ENCODE results near the gene TBCEL. TPM values are rescaled to one million over a fixed set of nuclear protein-coding genes. Genes with fewer than 3 reads are reported as not detected.

TBCEL gene
- total and polyA plus RNA-seq, 2 donors (not counting 3 experiments of a cell fraction or from before 2014, with no cell fraction given) = 5.6 to 19.5 TPM

- H3K27ac ChIP-seq (ENCODE audit: insufficient read depth, low read depth, low read length) = no peak overlapping the region
- H3K79me2 ChIP-seq (ENCODE audit: control insufficient read depth, insufficient read depth, low read length) = no peaks in the 10 kb centered on the region
- ChIA-PET POLR2A (no interaction called here), CTCF (interaction anchor here (0.6 to 0.7 kb wide), 2 partner anchors 81 to 87 kb away, joined by 3 read pairs; no protein-coding TSS in a partner anchor)
- no peaks in the 10 kb centered on the region for H3K9me3 ChIP-seq (replicated peaks; ENCODE audit: control insufficient read depth, insufficient read depth, low read length)
- dilution Hi-C loops (cut with MboI; ENCODE audit: extremely low pct_ligation_motif_present, low sequenced_read_pairs) = no loop called here
- H4K20me1 ChIP-seq (replicated peaks; ENCODE audit: control insufficient read depth, extremely low read depth, insufficient read depth, low read length) = no peaks in the 10 kb centered on the region
- no peak overlapping the region for H3K4me2 ChIP-seq (ENCODE audit: insufficient read depth, low read length)
- no TSS peak for BruUV-seq (replicated peaks)
- H3K27me3 ChIP-seq (ENCODE audit: control insufficient read depth in 2 of 2, insufficient read depth in 2 of 2, low read length in 2 of 2) = no peaks in the 10 kb centered on the region
- no peaks in the 10 kb centered on the region for H3K4me1 ChIP-seq (ENCODE audit: control insufficient read depth, extremely low read depth, insufficient read depth, low read length)
- no peak overlapping the region for H2AFZ ChIP-seq (ENCODE audit: low read depth, low read length)
- no peak overlapping the region for H3K4me3 ChIP-seq (replicated peaks in 1 of 3; ENCODE audit: insufficient read depth in 1 of 3, low read depth in 1 of 3, low read length in 3 of 3)
- TF ChIP-seq EZH2 (IDR thresholded peaks at IDR 0.05; ENCODE audit: borderline replicate concordance, low read depth, low read length, severe bottlenecking) (no peak), JUN (IDR thresholded peaks at IDR 0.05; ENCODE audit: borderline replicate concordance, insufficient read depth, insufficient read length, low read depth) (no peak), MYC (IDR thresholded peaks at IDR 0.05; ENCODE audit: low read depth, low read length) (no peak), CTCF (IDR thresholded peaks at IDR 0.05; ENCODE audit: extremely low read depth in 1 of 2, insufficient read depth in 1 of 2, low read depth in 1 of 2, low read length in 2 of 2) (no peak), FOS (IDR thresholded peaks at IDR 0.05; ENCODE audit: borderline replicate concordance, insufficient read depth, low read length) (no peak), POLR2AphosphoS5 (IDR thresholded peaks at IDR 0.05; ENCODE audit: insufficient read depth, low read depth, low read length) (no peak), MAX (IDR thresholded peaks at IDR 0.05; ENCODE audit: insufficient read depth, insufficient read length) (no peak), GATA2 (IDR thresholded peaks at IDR 0.05; ENCODE audit: insufficient read depth, insufficient read length, low read depth, low read length) (no peak), POLR2A (IDR thresholded peaks at IDR 0.05; ENCODE audit: low read depth, low read length) (no peak)
- H3K9me1 ChIP-seq (replicated peaks; ENCODE audit: control insufficient read depth, extremely low read depth, insufficient read depth, low read length) = no peaks in the 10 kb centered on the region
- no peaks in the 10 kb centered on the region for H3K36me3 ChIP-seq (ENCODE audit: control insufficient read depth in 2 of 2, extremely low read depth in 1 of 2, insufficient read depth in 2 of 2, low read length in 2 of 2)
- DNase-seq (ENCODE audit: low read depth, low spot score) (no peak), FAIRE-seq (no peak)
- intact Hi-C loops (cut with micrococcal nuclease) = no loop called here
- H3K9ac ChIP-seq (replicated peaks; ENCODE audit: extremely low read depth, insufficient read depth, low read length) = no peak overlapping the region
These were observed 81.7 kb downstream of the TBCEL start for GRCh38 chr11:121105481-121106195.

All from endothelial cell of umbilical vein (primary cell).